ENCODE results near the gene PRKD1.

The PRKD1 gene

GRCh38 chr14:29927376-29928116, at the start of gene PRKD1:
Gene PRKD1, minus strand, starts transcription at chr14:29927847.
- TF ChIP-seq Cebpa-rat (IDR thresholded peaks at IDR 0.05), result no peak
- H3K27me3 ChIP-seq, result no peaks in the 10 kb centered on the region
- H3K4me2 ChIP-seq, result no peak within 1 kb of the TSS
- H3K4me1 ChIP-seq, result no peaks in the 10 kb centered on the region
- H4K20me1 ChIP-seq, result no peaks in the 10 kb centered on the region
- H3K27ac ChIP-seq, result no peak within 1 kb of the TSS
- H3K9me3 ChIP-seq, result peaks cover 25% of the 10 kb centered on the region
- no peak within 1 kb of the TSS for H3K4me3 ChIP-seq
- H3K9ac ChIP-seq, result no peak within 1 kb of the TSS
- no peaks in the 10 kb centered on the region for H3K36me3 ChIP-seq

DNA sequence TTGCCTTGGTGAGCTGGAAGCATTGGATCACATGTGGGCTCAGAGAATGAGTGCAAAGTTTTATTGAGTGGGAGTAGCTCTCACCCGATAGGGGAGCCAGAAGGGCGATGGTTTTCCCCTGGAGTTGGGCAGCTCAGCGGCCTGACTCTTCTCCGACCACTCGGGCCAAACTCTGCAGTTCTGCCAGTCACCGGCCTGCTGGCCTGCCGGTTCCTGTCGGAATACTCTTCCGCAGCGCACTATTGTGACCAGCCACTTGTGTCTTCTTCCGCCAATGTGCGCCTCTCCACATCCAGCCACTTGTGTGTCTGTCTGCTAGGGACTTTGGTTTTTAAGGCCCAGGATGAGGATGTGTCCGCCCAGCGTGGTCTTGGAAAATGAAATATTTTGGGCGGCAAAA, 43.5 kb upstream of the PRKD1 start:
- Histone ChIP-seq H3K4me2 (no peak overlapping the region), H3K4me1 (no peaks in the 10 kb centered on the region), H3K36me3 (no peaks in the 10 kb centered on the region), H3K27ac (no peak overlapping the region), H3K9me3 (no peaks in the 10 kb centered on the region), H3K4me3 (no peak overlapping the region), H4K20me1 (no peaks in the 10 kb centered on the region), H3K27me3 (no peaks in the 10 kb centered on the region), H3K9ac (no peak overlapping the region)
- no peak for TF ChIP-seq Cebpa-rat (IDR thresholded peaks at IDR 0.05)

- H3K9me3 ChIP-seq, result no peaks in the 10 kb centered on the region
- H3K4me1 ChIP-seq, result no peaks in the 10 kb centered on the region
- H3K36me3 ChIP-seq, result no peaks in the 10 kb centered on the region
- H3K9ac ChIP-seq, result no peak overlapping the region
- H3K27ac ChIP-seq, result no peak overlapping the region
- H3K4me2 ChIP-seq, result no peak overlapping the region
- no peaks in the 10 kb centered on the region for H4K20me1 ChIP-seq
- no peak overlapping the region for H3K4me3 ChIP-seq
- TF ChIP-seq Cebpa-rat (IDR thresholded peaks at IDR 0.05), result no peak
- no peaks in the 10 kb centered on the region for H3K27me3 ChIP-seq
Observed at GRCh38 chr14:29955087-29955486, 27.4 kb upstream of the PRKD1 start.

DNA sequence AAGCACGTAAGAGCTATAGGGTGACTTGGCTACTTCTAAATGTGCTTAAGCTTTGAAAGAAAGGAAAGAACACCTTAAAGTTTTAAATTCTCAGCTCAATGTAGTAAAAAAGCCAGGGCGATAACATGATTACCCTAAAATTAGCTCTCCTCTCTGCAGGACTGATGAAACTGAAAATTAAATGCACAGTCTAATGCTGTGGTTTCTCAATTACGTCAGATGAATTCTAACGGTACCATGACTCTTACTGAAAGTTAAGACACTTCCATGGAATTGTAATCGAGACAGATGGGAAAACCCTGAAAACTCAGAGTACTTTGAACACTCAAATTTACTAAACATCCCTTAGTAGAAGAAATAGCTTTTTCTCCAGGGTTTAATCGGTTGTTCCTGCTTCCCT, 25.9 kb upstream of the PRKD1 start:
- Histone ChIP-seq H3K4me2 (no peak overlapping the region), H4K20me1 (no peaks in the 10 kb centered on the region), H3K9ac (no peak overlapping the region), H3K4me1 (no peaks in the 10 kb centered on the region), H3K27ac (no peak overlapping the region), H3K9me3 (no peaks in the 10 kb centered on the region), H3K4me3 (no peak overlapping the region), H3K36me3 (no peaks in the 10 kb centered on the region), H3K27me3 (no peaks in the 10 kb centered on the region)
- no peak for TF ChIP-seq Cebpa-rat (IDR thresholded peaks at IDR 0.05)

DNA sequence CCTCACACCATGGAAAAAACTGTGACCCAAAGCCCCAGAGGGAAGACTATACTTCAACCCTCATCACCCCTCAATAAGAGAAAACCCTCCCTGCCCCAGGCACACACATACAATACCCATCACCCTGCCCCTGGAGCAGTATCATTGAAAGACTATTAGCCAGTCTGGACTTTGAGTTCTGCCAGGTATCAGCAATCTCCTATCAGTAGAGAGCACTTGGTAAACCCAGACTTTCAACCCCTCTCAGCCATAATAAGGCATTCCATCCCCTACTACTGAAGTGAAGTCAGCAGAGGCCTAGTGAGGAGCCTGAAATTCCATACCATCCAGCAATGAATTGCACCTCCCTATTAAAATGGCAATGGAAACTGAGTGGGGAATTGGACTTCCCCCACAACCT, 16.4 kb upstream of the PRKD1 start:
- H3K4me3 ChIP-seq, result no peak overlapping the region
- H3K4me1 ChIP-seq, result no peaks in the 10 kb centered on the region
- TF ChIP-seq Cebpa-rat (IDR thresholded peaks at IDR 0.05), result no peak
- no peaks in the 10 kb centered on the region for H3K36me3 ChIP-seq
- no peak overlapping the region for H3K27ac ChIP-seq
- H3K27me3 ChIP-seq, result no peaks in the 10 kb centered on the region
- H4K20me1 ChIP-seq, result no peaks in the 10 kb centered on the region
- no peak overlapping the region for H3K9ac ChIP-seq
- peaks cover 4% of the 10 kb centered on the region; the same call in 1 of the 2 replicates for H3K9me3 ChIP-seq
- no peak overlapping the region for H3K4me2 ChIP-seq

- H3K4me3 ChIP-seq, result no peak overlapping the region
- no peaks in the 10 kb centered on the region for H4K20me1 ChIP-seq
- no peak overlapping the region for H3K27ac ChIP-seq
- H3K9ac ChIP-seq, result no peak overlapping the region
- no peak for TF ChIP-seq Cebpa-rat (IDR thresholded peaks at IDR 0.05)
- no peaks in the 10 kb centered on the region for H3K27me3 ChIP-seq
- H3K4me1 ChIP-seq, result no peaks in the 10 kb centered on the region
- no peaks in the 10 kb centered on the region for H3K9me3 ChIP-seq
- no peak overlapping the region for H3K4me2 ChIP-seq
- H3K36me3 ChIP-seq, result no peaks in the 10 kb centered on the region
Observed at GRCh38 chr14:29941401-29941800, 13.8 kb upstream of the PRKD1 start.

DNA sequence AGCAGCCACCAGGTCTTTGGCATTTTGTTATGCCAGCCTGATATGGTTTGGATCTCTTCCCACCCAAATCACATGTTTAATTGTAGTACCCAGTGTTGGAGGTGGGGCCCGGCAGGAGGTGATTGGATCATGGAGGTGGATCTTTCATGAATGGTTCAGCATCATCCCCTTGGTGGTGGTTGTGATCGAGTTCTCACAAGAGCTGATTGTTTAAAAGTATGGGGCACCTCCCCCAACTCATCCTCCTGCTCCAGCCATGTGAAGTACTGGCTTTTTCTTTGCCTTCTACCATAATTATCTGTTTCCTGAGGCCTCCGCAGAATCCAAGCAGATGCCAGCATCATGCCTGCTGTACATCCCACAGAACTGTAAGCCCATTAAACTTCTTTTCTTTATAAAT, 12.8 kb upstream of the PRKD1 start:
- no peak overlapping the region for H3K4me3 ChIP-seq
- H3K4me1 ChIP-seq, result no peaks in the 10 kb centered on the region
- no peaks in the 10 kb centered on the region for H4K20me1 ChIP-seq
- H3K27me3 ChIP-seq, result no peaks in the 10 kb centered on the region
- no peaks in the 10 kb centered on the region for H3K9me3 ChIP-seq
- H3K9ac ChIP-seq, result no peak overlapping the region
- TF ChIP-seq Cebpa-rat (IDR thresholded peaks at IDR 0.05), result no peak
- H3K4me2 ChIP-seq, result no peak overlapping the region
- H3K36me3 ChIP-seq, result no peaks in the 10 kb centered on the region
- H3K27ac ChIP-seq, result no peak overlapping the region

- no peak for TF ChIP-seq Cebpa-rat (IDR thresholded peaks at IDR 0.05)
- Histone ChIP-seq H3K4me3 (no peak overlapping the region), H3K9ac (no peak overlapping the region), H3K36me3 (no peaks in the 10 kb centered on the region), H3K4me1 (no peaks in the 10 kb centered on the region), H4K20me1 (no peaks in the 10 kb centered on the region), H3K27ac (no peak overlapping the region), H3K27me3 (no peaks in the 10 kb centered on the region), H3K9me3 (no peaks in the 10 kb centered on the region), H3K4me2 (no peak overlapping the region)
Observed at GRCh38 chr14:29937116-29937515, 9.5 kb upstream of the PRKD1 start.

DNA sequence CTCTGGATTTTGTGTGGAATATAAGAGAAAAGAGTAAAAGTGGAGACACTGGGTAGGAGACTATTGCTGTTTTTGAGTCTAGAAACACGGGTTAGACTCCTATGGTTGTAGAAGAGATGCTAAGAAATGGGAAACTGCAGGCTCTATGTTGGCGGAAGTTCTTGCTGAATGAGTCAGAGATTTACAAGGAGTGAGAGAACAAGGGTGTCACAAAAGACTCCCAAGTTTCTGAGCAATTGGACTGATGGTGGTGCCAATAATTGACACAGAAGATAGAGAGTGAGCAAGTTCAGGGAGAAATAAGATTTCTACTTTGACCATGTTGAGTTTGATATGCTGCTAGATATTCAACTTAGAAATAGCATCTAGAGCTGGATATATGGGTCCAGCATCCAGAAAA, 2.6 kb upstream of the PRKD1 start:
- no peaks in the 10 kb centered on the region for H3K36me3 ChIP-seq
- no peak for TF ChIP-seq Cebpa-rat (IDR thresholded peaks at IDR 0.05)
- H3K4me1 ChIP-seq, result no peaks in the 10 kb centered on the region
- peaks cover 25% of the 10 kb centered on the region for H3K9me3 ChIP-seq
- H3K4me3 ChIP-seq, result no peak overlapping the region
- no peak overlapping the region for H3K27ac ChIP-seq
- no peak overlapping the region for H3K4me2 ChIP-seq
- H3K27me3 ChIP-seq, result no peaks in the 10 kb centered on the region
- no peak overlapping the region for H3K9ac ChIP-seq
- H4K20me1 ChIP-seq, result no peaks in the 10 kb centered on the region

- H3K27me3 ChIP-seq, result no peaks in the 10 kb centered on the region
- TF ChIP-seq Cebpa-rat (IDR thresholded peaks at IDR 0.05), result no peak
- H3K36me3 ChIP-seq, result no peaks in the 10 kb centered on the region
- no peaks in the 10 kb centered on the region for H4K20me1 ChIP-seq
- no peaks in the 10 kb centered on the region for H3K4me1 ChIP-seq
- H3K9me3 ChIP-seq, result peaks cover 25% of the 10 kb centered on the region
- H3K27ac ChIP-seq, result no peak overlapping the region
- H3K9ac ChIP-seq, result no peak overlapping the region
- no peak overlapping the region for H3K4me3 ChIP-seq
- H3K4me2 ChIP-seq, result no peak overlapping the region
Observed at GRCh38 chr14:29928117-29928640, 532 bp upstream of the PRKD1 start.

Data from BLaER1 (cell line).